Spleen (tissue), 11 donors: ENCODE results near the gene GNL1. TPM values are rescaled to one million over a fixed set of nuclear protein-coding genes. Genes with fewer than 3 reads are reported as not detected.
A peak's percentile ranks its signal among the peaks of the same experiment; 100 is the strongest.

Experiments
- DNase-seq: peaks from one replicate; pipeline ENCODE4 v3.0.0-alpha.2; 2020
- H3K27ac ChIP-seq, 8 donors: fragments of 200-600 bp; sonication (generic) in 7 of 8; 1 replicate in 4 of 8; 2 replicates in 4 of 8; pipeline versions ENCODE4 v1.5.0 to v1.8.0; 2016 to 2021; ENCODE audit warnings: inconsistent platforms in 4 of 8, mild to moderate bottlenecking in 4 of 8, moderate library complexity in 1 of 8
- H3K27me3 ChIP-seq, 7 donors: fragments of 200-600 bp; sonication (generic) in 6 of 7; replicated peaks in 1 of 7; 1 replicate in 4 of 7; 2 replicates in 3 of 7; pipeline versions ENCODE4 v1.5.0 to v1.8.0; 2016 to 2021; ENCODE audit warnings: inconsistent platforms in 3 of 7, mild to moderate bottlenecking in 1 of 7
- H3K36me3 ChIP-seq, 6 donors: fragments of 200-600 bp; sonication (generic) in 5 of 6; 1 replicate in 4 of 6; 2 replicates in 2 of 6; pipeline versions ENCODE4 v1.5.0 to v1.8.0; 2016 to 2021; ENCODE audit warnings: inconsistent platforms in 2 of 6
- H3K4me1 ChIP-seq, 6 donors: fragments of 200-600 bp; sonication (generic) in 5 of 6; 1 replicate in 3 of 6; 2 replicates in 3 of 6; pipeline versions ENCODE4 v1.5.0 to v1.8.0; 2016 to 2021; ENCODE audit warnings: inconsistent platforms in 3 of 6
- H3K4me3 ChIP-seq, 8 donors: fragments of 200-600 bp; sonication (generic) in 7 of 8; 1 replicate in 4 of 8; 2 replicates in 4 of 8; pipeline versions ENCODE4 v1.5.0 to v1.8.0; 2016 to 2021; ENCODE audit warnings: inconsistent platforms in 4 of 8, mild to moderate bottlenecking in 4 of 8, moderate library complexity in 2 of 8
- H3K9me3 ChIP-seq, 8 donors: fragments of 200-600 bp; sonication (generic) in 7 of 8; 1 replicate in 4 of 8; 2 replicates in 4 of 8; pipeline versions ENCODE4 v1.5.0 to v1.8.0; 2016 to 2021; ENCODE audit warnings: inconsistent platforms in 4 of 8
- CTCF ChIP-seq, 11 experiments: fragments of 200-600 bp in 7 of 11; fragments of 450-650 bp in 4 of 11; sonication (generic) in 4 of 11; IDR thresholded peaks in 8 of 11; conservative IDR thresholded peaks in 3 of 11; 1 replicate in 7 of 11; 2 replicates in 4 of 11; pipeline versions ENCODE4 v1.4.0 to v1.8.0; 2016 to 2021; ENCODE audit warnings: antibody characterized with exemption in 11 of 11, inconsistent platforms in 4 of 11, mild to moderate bottlenecking in 1 of 11
- POLR2A ChIP-seq, 3 donors: fragments of 450-650 bp; IDR thresholded peaks; one replicate each; pipeline ENCODE4 v1.5.1; 2017; ENCODE audit warnings: antibody characterized with exemption in 3 of 3, mild to moderate bottlenecking in 1 of 3
- POLR2AphosphoS5 ChIP-seq, 3 donors: sonication (generic); formaldehyde crosslinking; IDR thresholded peaks; one replicate each; pipeline ENCODE4 v1.5.1; 2017; ENCODE audit warnings: antibody characterized with exemption in 3 of 3
- WGBS, 5 donors: extraction: QIAGEN DNeasy Blood & Tissue Kit in 3 of 5; methylation state at CpG; one replicate each; pipeline versions ENCODE4 v1.1.5 to v1.1.7; 2013 to 2018; 5-methylcytosine and 5-hydroxymethylcytosine counted together
- intact Hi-C: fragments of 100-400 bp; cut with DNase I; formaldehyde crosslinking; loops from one replicate; pipeline ENCODE4 v1.15.0; 2023; ENCODE audit warnings: low total_unique reads
- polyA plus RNA-seq, 3 donors: library from polyadenylated mRNA; stranded (reverse); fragments of 200-250 nt; gene quantifications; one replicate each; pipeline ENCODE4 v1.2.1, GENCODE V29; 2013
- total RNA-seq, 7 donors: library from RNA; depleted of rRNA in 3 of 7; stranded (reverse); fragments of >200 nt in 3 of 7; fragmentation: NEBNext Ultra II Directional in 4 of 7; extraction: Animal tissue kit (Norgen Biotek cat#: 25700) in 4 of 7; gene quantifications; one replicate each; pipeline versions ENCODE4 v1.1.0 to v1.2.1, GENCODE V29; 2016 to 2021
- donor health status: healthy with polysubstance abuse.
- donor health status: DM: no; HTN: no; CAD: no; lungs with moderate emphysema.
- donor health status: DM: no; HTN: no; CAD: no.
- donor health status: Bipolar disorder and iron deficiency.
- donor health status: healthy.
- donor health status: DM: no; HTN: no; CAD: no.
- donor health status: DM: yes; HTN: yes; CAD: no.

Gene GNL1
- total and polyA plus RNA-seq, 10 donors = 28.0 to 84.6 (median 50.6) TPM

- Histone ChIP-seq H3K36me3 (peaks cover 0 to 64% (median 45%) of the 10 kb centered on the region in 6 donors), H3K9me3 (no peaks in the 10 kb centered on the region), H3K4me3 (peak overlapping the region in 1 of 8 donors; percentile 96), H3K4me1 (peaks cover 21 to 46% (median 34%) of the 10 kb centered on the region in 6 donors), H3K27ac (peak overlapping the region in 2 of 8 donors; percentile 100), H3K27me3 (no peaks in the 10 kb centered on the region)
- no peak for DNase-seq
- 92 to 94% (median 93%) methylated on average over 4 of the region's 4 CpGs for whole genome bisulfite sequencing, 5 donors
- intact Hi-C loops = no loop called here
- no peak for TF ChIP-seq CTCF (IDR thresholded peaks at IDR 0.05 in 8 of 11, conservative IDR thresholded peaks at IDR 0.05 in 3 of 11)
- TF ChIP-seq POLR2AphosphoS5 (IDR thresholded peaks at IDR 0.05) = no peak
- TF ChIP-seq POLR2A (IDR thresholded peaks at IDR 0.05) = no peak
Observed at GRCh38 chr6:30554404-30554803, 1.9 kb downstream of the GNL1 start.

GRCh38 chr6:30548375-30548774 is 7.9 kb downstream of the GNL1 start:
- Histone ChIP-seq H3K4me1 (peaks cover 10 to 16% (median 13%) of the 10 kb centered on the region in 6 donors), H3K27ac (no peak overlapping the region), H3K9me3 (no peaks in the 10 kb centered on the region), H3K36me3 (peaks cover 0 to 85% (median 61%) of the 10 kb centered on the region in 6 donors), H3K4me3 (no peak overlapping the region), H3K27me3 (no peaks in the 10 kb centered on the region)
- no peak for DNase-seq
- WGBS, 5 donors = 69 to 78% (median 72%) methylated on average over 2 of the region's 2 CpGs
- TF ChIP-seq CTCF (IDR thresholded peaks at IDR 0.05 in 8 of 11, conservative IDR thresholded peaks at IDR 0.05 in 3 of 11) (no peak), POLR2AphosphoS5 (IDR thresholded peaks at IDR 0.05) (no peak)
- intact Hi-C loops = loop anchor here (5.0 to 10.0 kb wide), 2 partner anchors 39 to 116 kb away; no protein-coding TSS in a partner anchor

GRCh38 chr6:30547454-30547853 is 8.8 kb downstream of the GNL1 start:
- WGBS, 5 donors = 78 to 88% (median 83%) methylated on average over 6 of the region's 6 CpGs
- H3K36me3 ChIP-seq = peaks cover 0 to 76% (median 52%) of the 10 kb centered on the region in 6 donors
- TF ChIP-seq POLR2A (IDR thresholded peaks at IDR 0.05) (no peak), POLR2AphosphoS5 (IDR thresholded peaks at IDR 0.05) (no peak), CTCF (IDR thresholded peaks at IDR 0.05 in 8 of 11, conservative IDR thresholded peaks at IDR 0.05 in 3 of 11) (no peak)
- H3K4me3 ChIP-seq = no peak overlapping the region
- intact Hi-C loops = loop anchor here (5.0 to 10.0 kb wide), 2 partner anchors 40 to 117 kb away; no protein-coding TSS in a partner anchor
- no peak for DNase-seq
- no peaks in the 10 kb centered on the region for H3K9me3 ChIP-seq
- no peaks in the 10 kb centered on the region for H3K27me3 ChIP-seq
- no peak overlapping the region for H3K27ac ChIP-seq
- peaks cover 16 to 25% (median 22%) of the 10 kb centered on the region in 6 donors for H3K4me1 ChIP-seq

GRCh38 chr6:30544666-30545272 is 11.5 kb downstream of the GNL1 start:
- Histone ChIP-seq H3K4me3 (no peak overlapping the region), H3K27ac (peak overlapping the region in 1 of 8 donors; percentile 79), H3K36me3 (peaks cover 0 to 49% (median 29%) of the 10 kb centered on the region in 6 donors), H3K27me3 (no peaks in the 10 kb centered on the region), H3K4me1 (peaks cover 24 to 39% (median 31%) of the 10 kb centered on the region in 6 donors), H3K9me3 (no peaks in the 10 kb centered on the region)
- no peak for DNase-seq
- intact Hi-C loops = loop anchor here (5.0 to 10.0 kb wide), 4 partner anchors 43 to 120 kb away; no protein-coding TSS in a partner anchor
- WGBS, 5 donors = 40 to 49% (median 43%) methylated on average over 6 of the region's 6 CpGs
- TF ChIP-seq POLR2AphosphoS5 (IDR thresholded peaks at IDR 0.05) (no peak), POLR2A (IDR thresholded peaks at IDR 0.05) (no peak), CTCF (IDR thresholded peaks at IDR 0.05 in 8 of 11, conservative IDR thresholded peaks at IDR 0.05 in 3 of 11) (peak; percentile 66 to 88 (median 78))
